HCT116 (cell line): ENCODE results near the gene ERCC6L. TPM values are rescaled to one million over a fixed set of nuclear protein-coding genes. Genes with fewer than 3 reads are reported as not detected.

Experiments used
- ATAC-seq: fragments of 200-7000 bp; cut with Tn5 transposase; 2 replicates; pipeline ENCODE4 v1.9.1; 2020; ENCODE audit warnings: mild to moderate bottlenecking, moderate library complexity
- BruUV-seq: library from RNA; stranded (reverse); fragments of 400-500 nt; replicated peaks from 2 replicates; lab custom pipeline; 2021; lab: Mats Ljungman, UMichigan
- CTCF ChIA-PET: fragments of 300-600 bp; sonication (Branson Sonifier 250); formaldehyde crosslinking; loops from one replicate; lab custom pipeline; 2021; ENCODE audit warnings: antibody characterized with exemption; lab: Charles Lee
- POLR2A ChIA-PET: fragments of 300-600, 350-600 bp; sonication (Branson Sonifier 250); formaldehyde crosslinking; loops from one replicate; lab custom pipeline; 2021; ENCODE audit warnings: antibody characterized with exemption; lab: Charles Lee
- RAD21 ChIA-PET, 2 experiments: fragments of 300-600 bp; sonication (Branson Sonifier 250); formaldehyde crosslinking; loops; one replicate each; lab custom pipeline; 2023; ENCODE audit warnings: low total read pairs in 2 of 2; ENCODE audit not compliant: uncharacterized antibody in 2 of 2, unreplicated experiment in 2 of 2, low non-redundant PET in 1 of 2; lab: Charles Lee
- DNase-seq: peaks from one replicate; pipeline ENCODE4 v3.0.0-alpha.2; 2010; ENCODE audit warnings: low read depth, low spot score
- H2AFZ ChIP-seq: fragments of 200-600 bp; shearing (Covaris generic), sonication (generic); 2 replicates; pipeline ENCODE4 v1.6.1; 2017; ENCODE audit warnings: low read depth, mixed run types, mixed read lengths, antibody characterized with exemption, low read length; ENCODE audit not compliant: poor library complexity, severe bottlenecking
- H3K27ac ChIP-seq: 2 replicates; pipeline ENCODE4 v1.5.1; 2012; ENCODE audit warnings: low read depth, low read length
- H3K27me3 ChIP-seq: fragments of 200-600 bp; sonication (generic); 2 replicates; pipeline ENCODE4 v1.6.1; 2016; ENCODE audit warnings: mixed run types, low read length, mixed read lengths; ENCODE audit not compliant: insufficient read depth
- H3K36me3 ChIP-seq, 2 experiments: fragments of 200-500 bp in 1 of 2; fragments of 200-600 bp in 1 of 2; sonication (Bioruptor generic) in 1 of 2; sonication (generic) in 1 of 2; 2 replicates each; pipeline versions ENCODE4 v1.5.1 to v1.6.1; 2014 to 2016; ENCODE audit warnings: low read length in 2 of 2, inconsistent platforms in 1 of 2, mixed read lengths in 1 of 2, mixed run types in 1 of 2; ENCODE audit not compliant: insufficient read depth in 2 of 2, control insufficient read depth in 1 of 2
- H3K4me1 ChIP-seq, 2 experiments: fragments of 200-600 bp in 1 of 2; sonication (generic) in 1 of 2; 2 replicates each; pipeline versions ENCODE4 v1.5.1 to v1.6.1; 2012 to 2017; ENCODE audit warnings: low read length in 2 of 2, inconsistent platforms in 1 of 2, mild to moderate bottlenecking in 1 of 2, mixed read lengths in 1 of 2, mixed run types in 1 of 2, moderate library complexity in 1 of 2; ENCODE audit not compliant: insufficient read depth in 2 of 2, control insufficient read depth in 1 of 2
- H3K4me2 ChIP-seq: fragments of 200-600 bp; sonication (generic); 2 replicates; pipeline ENCODE4 v1.6.1; 2017; ENCODE audit warnings: mixed run types, low read length, mixed read lengths
- H3K4me3 ChIP-seq, 2 experiments: fragments of 200-600 bp in 1 of 2; sonication (generic) in 1 of 2; replicated peaks in 1 of 2; 2 replicates each; pipeline ENCODE4 v1.5.1; 2011 to 2016; ENCODE audit warnings: low read length in 2 of 2, control low read depth in 1 of 2, low read depth in 1 of 2, mild to moderate bottlenecking in 1 of 2, mixed read lengths in 1 of 2, mixed run types in 1 of 2
- H3K79me2 ChIP-seq: fragments of 200-600 bp; sonication (generic); 2 replicates; pipeline ENCODE4 v1.6.1; 2017; ENCODE audit warnings: mild to moderate bottlenecking, mixed run types, low read length, moderate library complexity, mixed read lengths; ENCODE audit not compliant: insufficient read depth
- H3K9ac ChIP-seq: fragments of 200-600 bp; sonication (generic); 2 replicates; pipeline ENCODE4 v1.6.1; 2016; ENCODE audit warnings: low read length, mixed read lengths
- H3K9me2 ChIP-seq: fragments of 200-600 bp; sonication (generic), shearing (Covaris generic); 2 replicates; pipeline ENCODE4 v1.6.1; 2017; ENCODE audit warnings: mixed run types, mild to moderate bottlenecking, moderate library complexity; ENCODE audit not compliant: insufficient read depth
- H3K9me3 ChIP-seq, 2 experiments: fragments of 200-500 bp in 1 of 2; fragments of 200-600 bp in 1 of 2; sonication (Bioruptor generic) in 1 of 2; sonication (generic) in 1 of 2; 2 replicates each; pipeline ENCODE4 v1.6.1; 2014 to 2017; ENCODE audit warnings: low read length in 2 of 2, mixed read lengths in 2 of 2, inconsistent platforms in 1 of 2, low read depth in 1 of 2, mild to moderate bottlenecking in 1 of 2, mixed run types in 1 of 2, moderate library complexity in 1 of 2; ENCODE audit not compliant: control insufficient read depth in 1 of 2, insufficient read depth in 1 of 2
- H4K20me1 ChIP-seq: fragments of 200-600 bp; sonication (generic), shearing (Covaris generic); 2 replicates; pipeline ENCODE4 v1.6.1; 2017; ENCODE audit warnings: mixed run types, mild to moderate bottlenecking, moderate library complexity; ENCODE audit not compliant: insufficient read depth
- CEBPB ChIP-seq: IDR thresholded peaks from 2 replicates; pipeline ENCODE4 v1.6.1; 2012; ENCODE audit warnings: low read depth
- EZH2 ChIP-seq: fragments of 200-600 bp; sonication (generic); IDR thresholded peaks from 2 replicates; pipeline ENCODE4 v1.6.1; 2017; ENCODE audit warnings: antibody characterized with exemption, mixed run types
- FOSL1 ChIP-seq: IDR thresholded peaks from 2 replicates; pipeline ENCODE4 v1.6.1; 2012; ENCODE audit warnings: low read depth
- JUND ChIP-seq: IDR thresholded peaks from 2 replicates; pipeline ENCODE4 v1.6.1; 2012
- POLR2A ChIP-seq: IDR thresholded peaks from 2 replicates; pipeline ENCODE4 v1.7.0; 2011; ENCODE audit warnings: borderline replicate concordance; ENCODE audit not compliant: insufficient read depth, insufficient read length; ENCODE audit errors: extremely low read depth
- POLR2AphosphoS5 ChIP-seq: IDR thresholded peaks from 2 replicates; pipeline ENCODE4 v1.6.1; 2011; ENCODE audit warnings: mild to moderate bottlenecking, low read depth, low read length, moderate library complexity
- RAD21 ChIP-seq: IDR thresholded peaks from 2 replicates; pipeline ENCODE4 v1.6.1; 2012; ENCODE audit warnings: low read depth, mild to moderate bottlenecking
- REST ChIP-seq: IDR thresholded peaks from 2 replicates; pipeline ENCODE4 v1.6.1; 2012; ENCODE audit warnings: low read depth
- SP1 ChIP-seq: IDR thresholded peaks from 2 replicates; pipeline ENCODE4 v1.6.1; 2012; ENCODE audit warnings: low read depth
- YY1 ChIP-seq: IDR thresholded peaks from 2 replicates; pipeline ENCODE4 v1.6.1; 2011; ENCODE audit warnings: low read length, low read depth, moderate library complexity, mild to moderate bottlenecking; ENCODE audit not compliant: insufficient replicate concordance; ENCODE audit errors: extremely low read depth
- intact Hi-C: fragments of 100-400 bp; cut with micrococcal nuclease; formaldehyde crosslinking; loops from 2 replicates; pipeline ENCODE4 v1.10.0; 2022
- total RNA-seq: library from RNA; stranded (reverse); gene quantifications from one replicate; pipeline ENCODE4 v1.2.1, GENCODE V29; 2021; ENCODE audit not compliant: unreplicated experiment
- TF ChIP-seq, protein P1 (sequence below), 3 experiments: fragments of 200-600 bp in 1 of 3; sonication (generic) in 1 of 3; IDR thresholded peaks in 2 of 3; conservative IDR thresholded peaks in 1 of 3; 2 replicates each; pipeline ENCODE4 v1.5.1; 2012 to 2017; ENCODE audit warnings: low read depth in 2 of 3, low read length in 2 of 3, antibody characterized with exemption in 1 of 3, borderline replicate concordance in 1 of 3, control low read depth in 1 of 3, mild to moderate bottlenecking in 1 of 3, mixed read lengths in 1 of 3, mixed run types in 1 of 3, moderate library complexity in 1 of 3; ENCODE audit not compliant: insufficient read depth in 1 of 3

The ERCC6L gene
- total RNA-seq, 1 experiment from 2014 or later, result 12.5 TPM

GRCh38 chrX:72202792-72203401 is 35.9 kb downstream of the ERCC6L start:
- H3K9me3 ChIP-seq, result no peaks in the 10 kb centered on the region
- ChIA-PET POLR2A (no interaction called here), RAD21 (no interaction called here), CTCF (no interaction called here)
- ATAC-seq, result no peak
- no peaks in the 10 kb centered on the region for H3K9me2 ChIP-seq
- H3K79me2 ChIP-seq, result peaks cover 4% of the 10 kb centered on the region; the same call in 1 of the 2 replicates
- no peak overlapping the region for H2AFZ ChIP-seq
- no peak overlapping the region for H3K4me3 ChIP-seq
- no peak overlapping the region for H3K27ac ChIP-seq
- TF ChIP-seq REST (no peak), EZH2 (no peak)
- H4K20me1 ChIP-seq, result no peaks in the 10 kb centered on the region
- no peaks in the 10 kb centered on the region for H3K27me3 ChIP-seq
- DNase-seq, result no peak
- no TSS peak for BruUV-seq
- H3K4me1 ChIP-seq, result peaks cover 0 to 12% of the 10 kb centered on the region in 2 experiments; a peak in 2 of 4 replicates
- no peak overlapping the region for H3K9ac ChIP-seq
- intact Hi-C loops, result no loop called here
- H3K4me2 ChIP-seq, result no peak overlapping the region
- H3K36me3 ChIP-seq, result peaks cover 0 to 5% of the 10 kb centered on the region in 2 experiments; a peak in 2 of 4 replicates

GRCh38 chrX:72201836-72202536 is 36.8 kb downstream of the ERCC6L start:
- ATAC-seq (peak; percentile 47; the same call in 1 of the 2 replicates), DNase-seq (no peak)
- POLR2A ChIA-PET, result no interaction called here
- Histone ChIP-seq H3K9me2 (no peaks in the 10 kb centered on the region), H4K20me1 (no peaks in the 10 kb centered on the region), H3K4me2 (peak overlapping the region; percentile 28), H3K4me1 (peaks cover 0 to 12% of the 10 kb centered on the region in 2 experiments; a peak in 2 of 4 replicates), H3K27ac (no peak overlapping the region), H3K9me3 (no peaks in the 10 kb centered on the region), H3K27me3 (no peaks in the 10 kb centered on the region), H3K79me2 (peaks cover 4% of the 10 kb centered on the region; the same call in 1 of the 2 replicates), H3K36me3 (peaks cover 0 to 4% of the 10 kb centered on the region in 2 experiments; a peak in 2 of 4 replicates), H3K4me3 (no peak overlapping the region), H3K9ac (0 out of 2 replicates have a peak overlapping the region, but pooled peaks have one; percentile 35), H2AFZ (no peak overlapping the region)
- CTCF ChIA-PET, result no interaction called here
- TF ChIP-seq YY1 (no peak), EZH2 (no peak), FOSL1 (0 out of 2 replicates have a peak, but pooled peaks have one; percentile 11), RAD21 (no peak), JUND (0 out of 2 replicates have a peak, but pooled peaks have one; percentile 13), POLR2A (no peak), SP1 (no peak), POLR2AphosphoS5 (no peak), CEBPB (no peak)
- TF ChIP-seq, protein P1, sequence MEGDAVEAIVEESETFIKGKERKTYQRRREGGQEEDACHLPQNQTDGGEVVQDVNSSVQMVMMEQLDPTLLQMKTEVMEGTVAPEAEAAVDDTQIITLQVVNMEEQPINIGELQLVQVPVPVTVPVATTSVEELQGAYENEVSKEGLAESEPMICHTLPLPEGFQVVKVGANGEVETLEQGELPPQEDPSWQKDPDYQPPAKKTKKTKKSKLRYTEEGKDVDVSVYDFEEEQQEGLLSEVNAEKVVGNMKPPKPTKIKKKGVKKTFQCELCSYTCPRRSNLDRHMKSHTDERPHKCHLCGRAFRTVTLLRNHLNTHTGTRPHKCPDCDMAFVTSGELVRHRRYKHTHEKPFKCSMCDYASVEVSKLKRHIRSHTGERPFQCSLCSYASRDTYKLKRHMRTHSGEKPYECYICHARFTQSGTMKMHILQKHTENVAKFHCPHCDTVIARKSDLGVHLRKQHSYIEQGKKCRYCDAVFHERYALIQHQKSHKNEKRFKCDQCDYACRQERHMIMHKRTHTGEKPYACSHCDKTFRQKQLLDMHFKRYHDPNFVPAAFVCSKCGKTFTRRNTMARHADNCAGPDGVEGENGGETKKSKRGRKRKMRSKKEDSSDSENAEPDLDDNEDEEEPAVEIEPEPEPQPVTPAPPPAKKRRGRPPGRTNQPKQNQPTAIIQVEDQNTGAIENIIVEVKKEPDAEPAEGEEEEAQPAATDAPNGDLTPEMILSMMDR (IDR thresholded peaks at IDR 0.05 in 2 of 3, conservative IDR thresholded peaks at IDR 0.05 in 1 of 3; ENCODE audit: borderline replicate concordance in 1 of 3, insufficient read depth in 1 of 3, low read depth in 2 of 3, low read length in 2 of 3), result no peak
- RAD21 ChIA-PET, result no interaction called here
- intact Hi-C loops, result no loop called here
- no TSS peak for BruUV-seq
